WTC11 (cell line): ENCODE results near the gene LATS2. TPM values are rescaled to one million over a fixed set of nuclear protein-coding genes. Genes with fewer than 3 reads are reported as not detected.
A peak's percentile ranks its signal among the peaks of the same experiment; 100 is the strongest.

Experiments
- ATAC-seq: fragments of 200-7000 bp; cut with Tn5 transposase; 2 replicates; pipeline ENCODE4 v1.10.0; 2021; ENCODE audit warnings: mild to moderate bottlenecking, moderate library complexity
- CTCF ChIA-PET: fragments of 300-600 bp; sonication (Branson Sonifier 250); formaldehyde crosslinking; loops from one replicate; lab custom pipeline; 2021; ENCODE audit warnings: antibody characterized with exemption; lab: Charles Lee
- POLR2A ChIA-PET: fragments of 350-600 bp; sonication (Branson Sonifier 250); formaldehyde crosslinking; loops from one replicate; lab custom pipeline; 2021; ENCODE audit warnings: antibody characterized with exemption; lab: Charles Lee
- DNase-seq: peaks from one replicate; pipeline ENCODE4 v3.0.0; 2021; ENCODE audit warnings: low spot score
- H3K27ac Mint-ChIP-seq: 2 replicates; pipeline ENCODE4 v1.8.0; 2021; ENCODE audit warnings: mixed read lengths
- H3K27me3 Mint-ChIP-seq: 2 replicates; pipeline ENCODE4 v1.8.0; 2021; ENCODE audit warnings: low read depth, mild to moderate bottlenecking, moderate library complexity, mixed read lengths
- H3K36me3 Mint-ChIP-seq: 2 replicates; pipeline ENCODE4 v1.8.0; 2021; ENCODE audit warnings: mixed read lengths
- H3K4me1 Mint-ChIP-seq: 2 replicates; pipeline ENCODE4 v1.8.0; 2022; ENCODE audit warnings: mixed read lengths
- H3K4me3 Mint-ChIP-seq: 2 replicates; pipeline ENCODE4 v1.8.0; 2021; ENCODE audit warnings: mild to moderate bottlenecking, moderate library complexity, mixed read lengths
- H3K9me3 Mint-ChIP-seq: 2 replicates; pipeline ENCODE4 v1.8.0; 2021; ENCODE audit warnings: mixed read lengths
- CTCF ChIP-seq: fragments of 200-600 bp; IDR thresholded peaks from 2 replicates; pipeline ENCODE4 v1.8.0; 2022; ENCODE audit warnings: antibody characterized with exemption
- FOXK1 ChIP-seq: sonication (generic); formaldehyde crosslinking; IDR thresholded peaks from 2 replicates; pipeline ENCODE4 v1.8.0; 2022; ENCODE audit warnings: mild to moderate bottlenecking, moderate library complexity, missing genetic modification reagents
- FOXP4 ChIP-seq: sonication (generic); formaldehyde crosslinking; IDR thresholded peaks from 2 replicates; pipeline ENCODE4 v1.8.0; 2022; ENCODE audit warnings: mild to moderate bottlenecking, missing genetic modification reagents
- GTF2I ChIP-seq: fragments of 250-450 bp; sonication (Bioruptor Pico); conservative IDR thresholded peaks from 2 replicates; pipeline ENCODE4 v1.4.0; 2021; ENCODE audit warnings: mild to moderate bottlenecking
- IRF1 ChIP-seq: sonication (generic); formaldehyde crosslinking; IDR thresholded peaks from 2 replicates; pipeline ENCODE4 v1.8.0; 2023; ENCODE audit warnings: missing genetic modification reagents
- JAZF1 ChIP-seq: fragments of 250-450 bp; sonication (Bioruptor Pico); IDR thresholded peaks from 2 replicates; pipeline ENCODE4 v1.9.0; 2021; ENCODE audit warnings: moderate library complexity, mild to moderate bottlenecking, inconsistent platforms
- OVOL2 ChIP-seq: fragments of 250-450 bp; sonication (Bioruptor Pico); IDR thresholded peaks from 2 replicates; pipeline ENCODE4 v1.9.0; 2021; ENCODE audit warnings: mild to moderate bottlenecking, borderline replicate concordance
- SOX15 ChIP-seq: fragments of 250-450 bp; sonication (Bioruptor Pico); IDR thresholded peaks from 2 replicates; pipeline ENCODE4 v1.9.0; 2021; ENCODE audit warnings: mild to moderate bottlenecking
- TEAD4 ChIP-seq: sonication (generic); formaldehyde crosslinking; IDR thresholded peaks from 2 replicates; pipeline ENCODE4 v1.8.0; 2022; ENCODE audit warnings: mild to moderate bottlenecking, missing genetic modification reagents
- ZNF121 ChIP-seq: sonication (generic); formaldehyde crosslinking; IDR thresholded peaks from 2 replicates; pipeline ENCODE4 v1.8.0; 2023; ENCODE audit warnings: missing genetic modification reagents
- ZNF232 ChIP-seq: sonication (generic); formaldehyde crosslinking; IDR thresholded peaks from 2 replicates; pipeline ENCODE4 v1.8.0; 2022; ENCODE audit warnings: mild to moderate bottlenecking, missing genetic modification reagents
- ZNF263 ChIP-seq: sonication (generic); formaldehyde crosslinking; IDR thresholded peaks from 2 replicates; pipeline ENCODE4 v1.8.1; 2022; ENCODE audit warnings: low read depth, mild to moderate bottlenecking, moderate library complexity, missing genetic modification reagents
- ZNF425 ChIP-seq: fragments of 250-450 bp; sonication (Bioruptor Pico); conservative IDR thresholded peaks from 2 replicates; pipeline ENCODE4 v1.9.0; 2021; ENCODE audit warnings: mild to moderate bottlenecking
- ZNF671 ChIP-seq: fragments of 250-450 bp; sonication (Bioruptor Pico); IDR thresholded peaks from 2 replicates; pipeline ENCODE4 v1.8.0; 2021; ENCODE audit warnings: mild to moderate bottlenecking
- ZSCAN18 ChIP-seq: fragments of 250-450 bp; sonication (Bioruptor Pico); IDR thresholded peaks from 2 replicates; pipeline ENCODE4 v2.1.2; 2022; ENCODE audit warnings: mild to moderate bottlenecking, moderate library complexity
- total RNA-seq: library from RNA; stranded (reverse); gene quantifications from 3 replicates; pipeline ENCODE4 v1.2.3, GENCODE V29; 2021
- TF ChIP-seq, protein P1 (sequence below): sonication (generic); formaldehyde crosslinking; IDR thresholded peaks from 2 replicates; pipeline ENCODE4 v1.8.1; 2023; ENCODE audit warnings: mild to moderate bottlenecking, missing genetic modification reagents, moderate library complexity
- TF ChIP-seq, protein P2 (sequence below): sonication (generic); formaldehyde crosslinking; IDR thresholded peaks from 2 replicates; pipeline ENCODE4 v1.8.1; 2023; ENCODE audit warnings: mild to moderate bottlenecking, missing genetic modification reagents

Gene LATS2
- total RNA-seq, 1 experiment from 2014 or later: 28.9 TPM

- CTCF ChIA-PET: no interaction called here
These were observed 47.7 kb downstream of the LATS2 start for GRCh38 chr13:21013682-21014038.

DNA sequence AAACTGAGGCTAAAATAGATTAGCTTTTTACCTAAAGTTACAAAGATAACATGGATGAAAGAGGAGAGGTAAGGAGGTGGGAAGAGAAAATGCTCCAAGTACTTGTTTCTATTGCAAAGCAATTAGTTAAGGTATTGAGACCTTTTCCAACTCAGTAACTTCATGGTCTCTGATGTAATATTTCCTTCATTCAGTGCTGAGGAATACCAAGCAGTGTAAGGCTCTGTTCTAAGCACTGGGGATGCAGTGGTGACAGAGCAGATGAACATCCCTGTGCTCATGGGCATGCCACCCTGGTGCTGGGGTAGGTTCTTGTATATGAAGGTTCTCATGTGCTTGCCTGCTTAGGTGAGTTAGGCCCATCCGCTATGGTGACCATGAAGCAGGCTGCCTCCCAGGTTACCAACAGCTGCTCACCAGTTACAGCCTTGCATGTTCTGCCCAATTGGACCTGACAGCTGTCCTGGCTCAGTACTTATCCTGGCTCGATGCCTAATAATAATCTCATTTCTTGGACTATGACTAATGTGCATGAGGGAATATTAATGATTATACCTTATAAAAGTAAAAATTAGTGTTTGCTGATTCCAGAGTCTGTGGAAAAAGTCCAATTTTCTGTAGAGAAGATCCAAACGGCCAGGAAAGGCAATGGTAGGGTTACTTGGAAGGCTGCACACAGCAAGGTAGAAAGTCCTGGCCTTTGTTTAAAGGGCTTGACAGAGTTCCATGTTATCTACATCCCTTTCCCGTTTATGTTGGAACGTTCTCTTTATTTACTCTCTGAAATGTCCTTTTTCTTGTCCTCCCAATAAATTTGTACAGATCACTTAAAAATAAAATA, 48.3 kb downstream of the LATS2 start:
- Mint-ChIP-seq H3K4me3 (no peak overlapping the region), H3K36me3 (peaks cover 3% of the 10 kb centered on the region; the same call in 1 of the 2 replicates), H3K27me3 (no peaks in the 10 kb centered on the region), H3K4me1 (peaks cover 36% of the 10 kb centered on the region), H3K27ac (no peak overlapping the region; the same call in 1 of the 2 replicates), H3K9me3 (no peaks in the 10 kb centered on the region)
- no peak for ATAC-seq
- CTCF ChIA-PET: no interaction called here
- POLR2A ChIA-PET: no interaction called here
- DNase-seq: no peak
- TF ChIP-seq FOXK1 (CRISPR knock-in tag) (no peak), ZNF263 (CRISPR knock-in tag) (no peak), SOX15 (no peak), JAZF1 (CRISPR knock-in tag) (no peak), ZSCAN18 (no peak), IRF1 (CRISPR knock-in tag) (no peak), ZNF671 (CRISPR knock-in tag) (no peak), OVOL2 (no peak), ZNF232 (CRISPR knock-in tag) (no peak), FOXP4 (CRISPR knock-in tag) (no peak), TEAD4 (CRISPR knock-in tag) (no peak), GTF2I (CRISPR knock-in tag) (no peak)
- TF ChIP-seq, protein P1, sequence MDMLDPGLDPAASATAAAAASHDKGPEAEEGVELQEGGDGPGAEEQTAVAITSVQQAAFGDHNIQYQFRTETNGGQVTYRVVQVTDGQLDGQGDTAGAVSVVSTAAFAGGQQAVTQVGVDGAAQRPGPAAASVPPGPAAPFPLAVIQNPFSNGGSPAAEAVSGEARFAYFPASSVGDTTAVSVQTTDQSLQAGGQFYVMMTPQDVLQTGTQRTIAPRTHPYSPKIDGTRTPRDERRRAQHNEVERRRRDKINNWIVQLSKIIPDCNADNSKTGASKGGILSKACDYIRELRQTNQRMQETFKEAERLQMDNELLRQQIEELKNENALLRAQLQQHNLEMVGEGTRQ (CRISPR knock-in tag): no peak
- TF ChIP-seq, protein P2, sequence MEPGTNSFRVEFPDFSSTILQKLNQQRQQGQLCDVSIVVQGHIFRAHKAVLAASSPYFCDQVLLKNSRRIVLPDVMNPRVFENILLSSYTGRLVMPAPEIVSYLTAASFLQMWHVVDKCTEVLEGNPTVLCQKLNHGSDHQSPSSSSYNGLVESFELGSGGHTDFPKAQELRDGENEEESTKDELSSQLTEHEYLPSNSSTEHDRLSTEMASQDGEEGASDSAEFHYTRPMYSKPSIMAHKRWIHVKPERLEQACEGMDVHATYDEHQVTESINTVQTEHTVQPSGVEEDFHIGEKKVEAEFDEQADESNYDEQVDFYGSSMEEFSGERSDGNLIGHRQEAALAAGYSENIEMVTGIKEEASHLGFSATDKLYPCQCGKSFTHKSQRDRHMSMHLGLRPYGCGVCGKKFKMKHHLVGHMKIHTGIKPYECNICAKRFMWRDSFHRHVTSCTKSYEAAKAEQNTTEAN (CRISPR knock-in tag): no peak

More at GRCh38 chr13:21013682-21014038, 47.7 kb downstream of the LATS2 start:
- H3K4me3 Mint-ChIP-seq: no peak overlapping the region
- POLR2A ChIA-PET: no interaction called here
- no peaks in the 10 kb centered on the region for H3K9me3 Mint-ChIP-seq
- no peak for TF ChIP-seq CTCF
- TF ChIP-seq ZNF425 (CRISPR knock-in tag): no peak
- TF ChIP-seq ZNF121: peak; percentile 92
- H3K27ac Mint-ChIP-seq: no peak overlapping the region; the same call in 1 of the 2 replicates
- peaks cover 35% of the 10 kb centered on the region for H3K4me1 Mint-ChIP-seq
- no peaks in the 10 kb centered on the region for H3K27me3 Mint-ChIP-seq
- peaks cover 3% of the 10 kb centered on the region; the same call in 1 of the 2 replicates for H3K36me3 Mint-ChIP-seq
- DNase-seq: no peak
- ATAC-seq: no peak
